Neuronal stem cell (in vitro differentiated cells): ENCODE data around the gene ZC2HC1C.

Experiments used
- DNase-seq: peaks from one replicate; pipeline ENCODE4 v3.0.0-alpha.2; 2013; ENCODE audit warnings: low spot score
- H2AFZ ChIP-seq: one replicate; pipeline ENCODE4 v1.6.1; 2013; ENCODE audit warnings: mild to moderate bottlenecking, low read length, inconsistent platforms
- H2AK5ac ChIP-seq: 2 replicates; pipeline ENCODE4 v1.6.1; 2013; ENCODE audit warnings: low read depth, mild to moderate bottlenecking, inconsistent platforms, low read length, moderate library complexity, mixed read lengths
- H2BK120ac ChIP-seq: 2 replicates; pipeline ENCODE4 v1.6.1; 2013; ENCODE audit warnings: low read depth, mild to moderate bottlenecking, inconsistent platforms, low read length, moderate library complexity, mixed read lengths
- H2BK12ac ChIP-seq: one replicate; pipeline ENCODE4 v1.6.1; 2013; ENCODE audit warnings: low read length, inconsistent platforms
- H2BK15ac ChIP-seq: 2 replicates; pipeline ENCODE4 v1.6.1; 2013; ENCODE audit warnings: mild to moderate bottlenecking, low read length, inconsistent platforms, mixed read lengths
- H2BK5ac ChIP-seq: one replicate; pipeline ENCODE4 v1.6.1; 2013; ENCODE audit warnings: inconsistent platforms, mild to moderate bottlenecking, low read length, moderate library complexity
- H3K14ac ChIP-seq: one replicate; pipeline ENCODE4 v1.6.1; 2013; ENCODE audit warnings: low read length, inconsistent platforms
- H3K18ac ChIP-seq: 2 replicates; pipeline ENCODE4 v1.6.1; 2013; ENCODE audit warnings: low read length, inconsistent platforms
- H3K23ac ChIP-seq: 2 replicates; pipeline ENCODE4 v1.6.1; 2013; ENCODE audit warnings: low read depth, mild to moderate bottlenecking, mixed read lengths, low read length, inconsistent platforms; ENCODE audit not compliant: poor library complexity
- H3K27ac ChIP-seq: replicated peaks from 3 replicates; pipeline ENCODE4 v1.5.1; 2013; ENCODE audit warnings: low read length, inconsistent platforms
- H3K27me3 ChIP-seq, 3 experiments: 2 replicates each; pipeline ENCODE4 v1.6.1; 2013; ENCODE audit warnings: low read length in 3 of 3, mild to moderate bottlenecking in 2 of 3, inconsistent platforms in 1 of 3, low read depth in 1 of 3, mixed read lengths in 1 of 3, moderate library complexity in 1 of 3; ENCODE audit not compliant: control insufficient read depth in 3 of 3, insufficient read depth in 3 of 3
- H3K36me3 ChIP-seq, 2 donors: replicated peaks in 1 of 2; 2 replicates each; pipeline ENCODE4 v1.6.1; 2013; ENCODE audit warnings: low read length in 2 of 2; ENCODE audit not compliant: control insufficient read depth in 2 of 2, insufficient read depth in 2 of 2
- H3K4ac ChIP-seq: 2 replicates; pipeline ENCODE4 v1.6.1; 2013; ENCODE audit warnings: inconsistent platforms, mild to moderate bottlenecking, low read length, moderate library complexity
- H3K4me1 ChIP-seq, 2 donors: 1 replicate in 1 of 2; 2 replicates in 1 of 2; pipeline ENCODE4 v1.6.1; 2013; ENCODE audit warnings: low read length in 2 of 2, low read depth in 1 of 2; ENCODE audit not compliant: control insufficient read depth in 2 of 2, insufficient read depth in 1 of 2
- H3K4me2 ChIP-seq: one replicate; pipeline ENCODE4 v1.6.1; 2013; ENCODE audit warnings: mild to moderate bottlenecking, low read length, inconsistent platforms; ENCODE audit not compliant: insufficient read depth, poor library complexity, severe bottlenecking
- H3K4me3 ChIP-seq, 2 donors: 2 replicates each; pipeline ENCODE4 v1.5.1; 2013; ENCODE audit warnings: low read length in 2 of 2, mild to moderate bottlenecking in 2 of 2, inconsistent platforms in 1 of 2, moderate library complexity in 1 of 2
- H3K79me1 ChIP-seq: one replicate; pipeline ENCODE4 v1.6.1; 2013; ENCODE audit warnings: low read depth, mild to moderate bottlenecking, inconsistent platforms, low read length, moderate library complexity
- H3K9ac ChIP-seq: one replicate; pipeline ENCODE4 v1.6.1; 2013; ENCODE audit warnings: mild to moderate bottlenecking, low read depth, low read length, inconsistent platforms; ENCODE audit not compliant: poor library complexity
- H3K9me3 ChIP-seq, 2 donors: replicated peaks in 1 of 2; 2 replicates each; pipeline versions ENCODE3 to v1.6.1; 2013; ENCODE audit warnings: low read length in 2 of 2, mild to moderate bottlenecking in 2 of 2, inconsistent platforms in 1 of 2, low read depth in 1 of 2, mixed read lengths in 1 of 2, moderate library complexity in 1 of 2; ENCODE audit not compliant: control insufficient read depth in 2 of 2, insufficient read depth in 1 of 2
- H4K8ac ChIP-seq: one replicate; pipeline ENCODE4 v1.6.1; 2013; ENCODE audit warnings: low read depth, mild to moderate bottlenecking, inconsistent platforms, low read length, moderate library complexity
- H4K91ac ChIP-seq: one replicate; pipeline ENCODE4 v1.6.1; 2013; ENCODE audit warnings: low read length, low read depth, mild to moderate bottlenecking, inconsistent platforms; ENCODE audit not compliant: poor library complexity
- WGBS, 2 donors: extraction: QIAGEN DNeasy Blood & Tissue Kit; methylation state at CpG; one replicate each; pipeline ENCODE4 v1.1.7; 2013; ENCODE audit warnings: missing lambda C conversion rate in 2 of 2, mixed read lengths in 1 of 2; ENCODE audit not compliant: insufficient read length in 2 of 2, insufficient replicate concordance in 1 of 2; ENCODE audit errors: extremely low coverage in 2 of 2; 5-methylcytosine and 5-hydroxymethylcytosine counted together

Gene ZC2HC1C

GRCh38 chr14:75048101-75048500, 21.3 kb upstream of the ZC2HC1C start:
- Histone ChIP-seq H3K18ac (no peak overlapping the region), H2BK12ac (no peak overlapping the region), H3K4me1 (no peaks in the 10 kb centered on the region), H2BK5ac (no peak overlapping the region), H2AK5ac (no peak overlapping the region), H3K27ac (no peak overlapping the region), H3K23ac (no peak overlapping the region), H4K8ac (no peak overlapping the region), H3K14ac (no peak overlapping the region), H4K91ac (no peak overlapping the region), H2AFZ (no peak overlapping the region), H3K79me1 (no peaks in the 10 kb centered on the region), H3K4me2 (no peak overlapping the region), H3K27me3 (no peaks in the 10 kb centered on the region), H3K36me3 (peaks cover 0 to 8% of the 10 kb centered on the region in 2 donors), H3K9me3 (peaks cover 0 to 3% of the 10 kb centered on the region in 2 donors), H2BK15ac (no peak overlapping the region), H3K9ac (no peak overlapping the region), H2BK120ac (no peak overlapping the region), H3K4me3 (no peak overlapping the region), H3K4ac (no peak overlapping the region)
- no peak for DNase-seq
- WGBS, 2 donors: no CpG with 5 or more reads among the region's 2 CpGs

GRCh38 chr14:75049136-75049535, 20.3 kb upstream of the ZC2HC1C start:
- no peaks in the 10 kb centered on the region for H3K79me1 ChIP-seq
- no peak overlapping the region for H3K18ac ChIP-seq
- no peak overlapping the region for H3K4me3 ChIP-seq
- no peak for DNase-seq
- H3K36me3 ChIP-seq: peaks cover 0 to 19% of the 10 kb centered on the region in 2 donors
- no CpG with 5 or more reads among the region's 5 CpGs for WGBS, 2 donors
- H2BK120ac ChIP-seq: no peak overlapping the region
- H2AK5ac ChIP-seq: no peak overlapping the region
- no peaks in the 10 kb centered on the region for H3K27me3 ChIP-seq
- H4K91ac ChIP-seq: no peak overlapping the region
- no peak overlapping the region for H2BK15ac ChIP-seq
- no peak overlapping the region for H2BK12ac ChIP-seq
- H3K14ac ChIP-seq: no peak overlapping the region
- peaks cover 0 to 3% of the 10 kb centered on the region in 2 donors for H3K9me3 ChIP-seq
- no peaks in the 10 kb centered on the region for H3K4me1 ChIP-seq
- H3K4me2 ChIP-seq: no peak overlapping the region
- no peak overlapping the region for H3K23ac ChIP-seq
- H3K9ac ChIP-seq: no peak overlapping the region
- no peak overlapping the region for H3K27ac ChIP-seq
- no peak overlapping the region for H2AFZ ChIP-seq
- H3K4ac ChIP-seq: no peak overlapping the region
- H2BK5ac ChIP-seq: no peak overlapping the region
- no peak overlapping the region for H4K8ac ChIP-seq

GRCh38 chr14:75049731-75050201, 19.7 kb upstream of the ZC2HC1C start:
- Histone ChIP-seq H4K8ac (no peak overlapping the region), H4K91ac (no peak overlapping the region), H3K36me3 (peaks cover 0 to 25% of the 10 kb centered on the region in 2 donors), H3K9ac (no peak overlapping the region), H2BK15ac (no peak overlapping the region), H3K4me2 (no peak overlapping the region), H3K27ac (no peak overlapping the region), H3K4me3 (no peak overlapping the region), H3K18ac (no peak overlapping the region), H2AFZ (no peak overlapping the region), H3K14ac (no peak overlapping the region), H3K4ac (no peak overlapping the region), H3K23ac (no peak overlapping the region), H2AK5ac (no peak overlapping the region), H3K9me3 (peaks cover 0 to 3% of the 10 kb centered on the region in 2 donors), H3K4me1 (no peaks in the 10 kb centered on the region), H2BK120ac (no peak overlapping the region), H3K79me1 (no peaks in the 10 kb centered on the region), H3K27me3 (no peaks in the 10 kb centered on the region), H2BK12ac (no peak overlapping the region), H2BK5ac (no peak overlapping the region)
- WGBS, 2 donors: no CpG with 5 or more reads among the region's 3 CpGs
- DNase-seq: no peak

GRCh38 chr14:75050852-75051555, 18.4 kb upstream of the ZC2HC1C start, which contains the start of gene MLH3:
Gene MLH3 (minus strand): TSS chr14:75051467. CDS start chr14:75049655, 1,812 bp downstream.
- DNase-seq: peak; percentile 84
- no peak within 1 kb of the TSS for H4K8ac ChIP-seq
- peak within 1 kb of the TSS; percentile 17 for H4K91ac ChIP-seq
- peaks cover 0 to 34% of the 10 kb centered on the region in 2 donors for H3K36me3 ChIP-seq
- peak within 1 kb of the TSS; percentile 75 for H3K27ac ChIP-seq
- no peak within 1 kb of the TSS for H3K9ac ChIP-seq
- peaks cover 0 to 5% of the 10 kb centered on the region in 2 donors for H3K9me3 ChIP-seq
- no peaks in the 10 kb centered on the region for H3K79me1 ChIP-seq
- WGBS, 2 donors: no CpG with 5 or more reads among the region's 59 CpGs
- H3K4me1 ChIP-seq: no peaks in the 10 kb centered on the region
- peak within 1 kb of the TSS; percentile 95 for H3K18ac ChIP-seq
- H3K4me2 ChIP-seq: peak within 1 kb of the TSS; percentile 81
- H2BK12ac ChIP-seq: no peak within 1 kb of the TSS
- no peak within 1 kb of the TSS for H2BK15ac ChIP-seq
- no peak within 1 kb of the TSS for H2AK5ac ChIP-seq
- no peak within 1 kb of the TSS for H3K14ac ChIP-seq
- peak within 1 kb of the TSS; percentile 45 to 83 for H3K4me3 ChIP-seq
- H2BK120ac ChIP-seq: no peak within 1 kb of the TSS
- no peak within 1 kb of the TSS for H3K4ac ChIP-seq
- peak within 1 kb of the TSS; percentile 80 for H3K23ac ChIP-seq
- H2BK5ac ChIP-seq: no peak within 1 kb of the TSS
- no peaks in the 10 kb centered on the region for H3K27me3 ChIP-seq
- H2AFZ ChIP-seq: peak within 1 kb of the TSS; percentile 64
